GM13976 (cell line): ENCODE measurements around the gene NUDT8.
"Not testable (repeated sequence)": the region's sequence is repeated elsewhere in the genome, so short reads cannot be mapped to it uniquely, and the experiment has no call there.

Experiments used
- DNase-seq: peaks from one replicate; pipeline ENCODE4 v3.0.0; 2012; ENCODE audit warnings: low spot score
- CTCF ChIP-seq: IDR thresholded peaks from 2 replicates; pipeline ENCODE4 v1.5.1; 2012; ENCODE audit warnings: borderline replicate concordance, mild to moderate bottlenecking; ENCODE audit not compliant: insufficient read depth; ENCODE audit errors: extremely low read depth, missing control alignments, control extremely low read depth
- in situ Hi-C: fragments of 300-500 bp; cut with MboI; formaldehyde crosslinking; loops from one replicate; pipeline ENCODE4 v1.12.0; 2022; ENCODE audit warnings: low sequenced_read_pairs, mixed read lengths, inconsistent platforms; ENCODE audit not compliant: unreplicated experiment

NUDT8 gene

GRCh38 chr11:67664696-67665540 is 35.2 kb upstream of the NUDT8 start:
- peak; percentile 24 for DNase-seq
- TF ChIP-seq CTCF: no peak

GRCh38 chr11:67664213-67664585 is 34.5 kb upstream of the NUDT8 start:
- DNase-seq: no peak
- in situ Hi-C loops: no loop called here
- TF ChIP-seq CTCF: no peak

More at GRCh38 chr11:67664696-67665540, 35.2 kb upstream of the NUDT8 start:
- in situ Hi-C loops: no loop called here

- in situ Hi-C loops: no loop called here
Observed at GRCh38 chr11:67663532-67664212, 33.9 kb upstream of the NUDT8 start.

GRCh38 chr11:67662835-67663531 is 33.2 kb upstream of the NUDT8 start:
- DNase-seq: no peak
- no peak for TF ChIP-seq CTCF
- in situ Hi-C loops: no loop called here

More at GRCh38 chr11:67663532-67664212, 33.9 kb upstream of the NUDT8 start:
- peak; percentile 22 for DNase-seq
- TF ChIP-seq CTCF: no peak

DNA sequence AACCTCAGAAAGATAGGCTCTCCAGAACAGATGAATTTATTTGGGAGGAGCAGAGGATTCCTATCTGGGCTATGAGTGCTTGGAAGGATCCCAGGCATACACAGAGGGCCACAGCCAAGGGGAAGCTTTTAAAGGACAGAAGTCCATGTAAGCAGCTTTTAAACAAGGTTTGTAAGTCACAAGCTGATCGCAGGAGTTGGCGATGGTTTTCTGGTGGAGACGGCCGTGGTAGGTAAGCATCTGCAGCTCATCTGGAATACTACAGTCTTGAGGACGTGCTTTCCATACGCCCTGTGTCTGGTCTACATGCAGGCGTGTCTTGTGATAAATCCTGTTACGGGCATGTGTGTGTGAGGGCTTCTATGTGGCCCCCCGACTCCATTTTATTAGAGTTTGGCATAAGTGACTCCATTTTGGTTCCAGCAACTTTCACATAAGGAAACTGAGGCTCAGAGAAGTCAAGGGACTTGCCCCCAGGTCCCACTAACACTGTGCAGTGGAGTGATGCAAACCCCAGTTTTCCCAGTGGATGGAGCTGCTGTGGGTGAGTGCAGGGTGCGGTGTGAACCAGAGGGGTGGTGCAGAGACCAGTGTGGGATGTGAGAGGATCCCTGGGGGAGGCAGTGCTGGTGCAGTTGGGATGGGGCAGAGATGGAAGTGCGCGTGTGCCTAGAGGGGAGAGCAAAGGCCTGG is 32.6 kb upstream of the NUDT8 start:
- DNase-seq: no peak
- TF ChIP-seq CTCF: no peak
- in situ Hi-C loops: no loop called here

- in situ Hi-C loops, DNase-seq: not testable (repeated sequence)
Observed at GRCh38 chr11:67660752-67661151, 31.0 kb upstream of the NUDT8 start.

DNA sequence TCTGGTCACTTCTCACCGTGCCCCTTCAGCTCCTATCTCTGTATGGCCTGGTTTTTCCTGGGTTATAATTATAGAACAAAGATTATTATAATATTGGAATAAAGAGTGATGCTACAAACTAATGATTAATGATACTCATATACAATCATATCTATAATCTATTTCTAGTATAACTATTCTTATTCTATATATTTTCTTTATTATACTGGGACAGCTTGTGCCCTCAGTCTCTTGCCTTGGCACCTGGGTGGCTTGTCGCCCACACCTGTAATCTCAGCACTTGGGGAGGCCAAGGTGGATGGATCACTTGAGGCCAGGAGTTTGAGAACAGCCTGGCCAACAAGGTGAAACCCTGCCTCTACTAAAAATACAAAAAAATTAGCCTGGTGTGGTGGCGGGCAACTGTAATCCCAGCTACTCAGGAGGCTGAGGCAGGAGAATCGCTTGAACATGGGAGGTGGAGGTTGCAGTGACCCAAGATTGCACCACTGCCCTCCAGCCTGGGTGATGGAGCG is 30.0 kb upstream of the NUDT8 start:
- DNase-seq, in situ Hi-C loops: not testable (repeated sequence)
